GM18499 (cell line): ENCODE data around the gene TACC2.
"Not testable (repeated sequence)": the region's sequence is repeated elsewhere in the genome, so short reads cannot be mapped to it uniquely, and the experiment has no call there.

ENCODE experiments used
- ATAC-seq: cut with Tn5 transposase; IDR thresholded peaks from one replicate; pipeline ENCODE4 v1.9.1; 2021; ENCODE audit warnings: moderate number of reproducible peaks; ENCODE audit not compliant: insufficient read depth, unreplicated experiment

Gene TACC2

DNA sequence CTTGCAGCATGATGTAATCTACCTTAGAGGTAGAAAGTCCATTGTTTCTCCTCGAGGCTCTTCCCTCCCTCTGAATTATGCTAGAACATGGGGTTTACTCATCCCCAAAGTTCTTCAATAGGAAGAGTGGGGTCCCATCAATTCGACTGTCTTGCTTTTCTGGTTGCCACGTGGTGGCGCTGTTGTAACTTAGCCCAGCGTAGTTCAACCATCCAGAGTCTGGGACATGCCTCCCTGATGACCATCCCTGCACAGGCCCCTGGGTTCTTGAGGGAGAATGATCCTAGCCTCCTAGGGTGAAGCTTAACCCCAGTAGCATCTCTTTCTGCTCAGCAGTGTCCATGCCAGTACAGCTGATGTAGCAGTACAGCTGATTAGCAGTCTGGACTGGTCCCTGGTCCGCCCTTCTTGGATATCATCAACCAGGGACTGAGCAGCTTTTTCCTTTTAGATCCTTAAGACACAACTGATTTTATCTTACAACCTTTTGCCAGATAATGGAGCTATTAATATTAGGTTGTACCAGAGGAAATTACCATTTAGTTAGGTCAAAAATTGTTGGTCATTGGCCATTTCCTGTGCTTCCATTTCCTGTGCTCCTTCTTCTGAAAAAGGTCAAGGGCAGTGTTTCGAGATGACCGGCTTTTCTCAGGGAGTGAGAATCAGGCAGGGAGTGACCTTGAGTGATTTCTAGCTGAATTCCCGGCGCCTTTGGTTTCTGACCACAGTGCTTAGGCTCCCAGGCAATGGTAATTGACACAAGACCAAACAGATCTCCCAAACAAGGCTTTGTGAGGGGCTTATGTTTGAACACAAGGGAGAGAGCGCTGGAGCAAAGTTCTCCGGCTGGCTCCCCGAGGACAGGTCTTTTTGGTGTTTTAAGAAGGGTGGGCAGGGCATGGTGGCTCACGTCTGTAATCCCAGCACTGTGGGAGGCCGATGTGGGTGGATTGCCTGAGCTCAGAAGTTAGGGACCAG is 65.4 kb downstream of the TACC2 start:
- ATAC-seq: no peak

DNA sequence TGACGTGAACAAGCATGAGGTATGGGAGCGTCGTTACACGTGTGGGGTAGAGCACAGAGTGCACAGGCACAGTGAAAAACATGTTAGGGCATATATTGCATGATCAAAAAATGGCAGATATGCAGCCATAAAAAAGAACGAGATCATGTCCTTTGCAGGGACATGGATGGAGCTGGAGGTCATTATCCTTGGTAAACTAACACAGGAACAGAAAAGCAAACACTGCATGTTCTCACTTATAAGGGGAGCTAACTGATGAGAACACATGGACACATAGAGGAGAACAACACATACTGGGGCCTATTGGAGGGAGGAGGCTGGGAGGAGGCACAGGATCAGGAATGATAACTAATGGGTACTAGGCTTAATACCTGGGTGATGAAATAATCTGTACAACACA is 66.3 kb downstream of the TACC2 start:
- no peak for ATAC-seq

- no peak for ATAC-seq
These were observed 67.6 kb downstream of the TACC2 start for GRCh38 chr10:122056431-122057094.

DNA sequence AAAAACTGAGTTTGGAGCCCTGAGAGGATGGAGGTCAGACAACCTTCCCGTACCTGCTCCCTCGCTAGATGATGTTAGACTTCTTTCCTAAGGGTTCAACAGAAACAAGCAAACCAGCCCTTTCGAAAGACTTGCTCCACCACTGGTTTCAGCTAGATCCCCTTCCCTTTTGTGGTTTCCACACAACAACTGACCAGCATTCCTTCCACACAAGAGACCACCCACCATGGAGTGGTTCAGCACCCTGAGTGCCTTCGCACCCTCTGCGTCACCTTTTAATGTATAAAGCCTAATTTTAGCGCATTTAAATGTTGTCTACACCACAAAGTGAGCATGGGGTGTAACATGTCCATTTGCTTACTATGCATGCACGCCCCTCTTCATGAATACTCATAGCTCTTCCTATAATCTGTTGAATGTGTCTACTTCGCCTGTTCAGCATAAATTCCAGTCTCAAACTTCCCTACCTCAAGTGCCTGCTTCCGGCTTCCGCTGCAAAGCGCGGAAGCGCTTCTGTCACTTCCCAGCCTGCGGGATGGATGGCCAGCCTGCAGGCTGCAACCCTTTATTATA is 69.0 kb downstream of the TACC2 start:
- no peak for ATAC-seq

- no peak for ATAC-seq
These were observed 71.3 kb downstream of the TACC2 start for GRCh38 chr10:122060250-122060649.

- no peak for ATAC-seq
These were observed 74.1 kb downstream of the TACC2 start for GRCh38 chr10:122062831-122063674.

DNA sequence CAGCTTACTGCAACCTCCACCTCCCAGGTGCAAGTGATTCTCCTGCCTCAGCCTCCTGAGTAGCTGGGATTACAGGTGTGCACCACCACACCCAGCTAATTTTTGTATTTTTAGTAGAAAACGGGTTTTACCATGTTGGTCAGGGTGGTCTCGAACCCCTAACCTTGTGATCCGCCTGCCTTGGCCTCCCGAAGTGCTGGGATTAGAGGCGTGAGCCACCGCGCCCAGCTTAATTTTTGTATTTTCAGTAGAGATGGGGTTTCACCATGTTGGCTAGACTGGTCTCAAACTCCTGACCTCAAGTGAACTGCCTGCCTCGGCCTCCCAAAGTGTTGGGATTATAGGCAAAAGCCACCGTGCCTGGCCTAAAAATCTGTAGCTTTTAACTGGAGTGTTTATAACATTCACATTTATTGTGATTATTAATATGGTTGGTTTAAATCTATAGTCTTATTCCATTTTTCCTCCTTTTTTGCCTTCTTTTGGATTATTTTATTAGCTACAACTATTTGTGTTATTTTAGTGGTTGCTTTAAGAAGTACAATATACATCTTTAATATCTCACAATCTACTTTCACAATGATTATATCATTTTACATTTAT is 77.5 kb downstream of the TACC2 start:
- ATAC-seq: not testable (repeated sequence)

DNA sequence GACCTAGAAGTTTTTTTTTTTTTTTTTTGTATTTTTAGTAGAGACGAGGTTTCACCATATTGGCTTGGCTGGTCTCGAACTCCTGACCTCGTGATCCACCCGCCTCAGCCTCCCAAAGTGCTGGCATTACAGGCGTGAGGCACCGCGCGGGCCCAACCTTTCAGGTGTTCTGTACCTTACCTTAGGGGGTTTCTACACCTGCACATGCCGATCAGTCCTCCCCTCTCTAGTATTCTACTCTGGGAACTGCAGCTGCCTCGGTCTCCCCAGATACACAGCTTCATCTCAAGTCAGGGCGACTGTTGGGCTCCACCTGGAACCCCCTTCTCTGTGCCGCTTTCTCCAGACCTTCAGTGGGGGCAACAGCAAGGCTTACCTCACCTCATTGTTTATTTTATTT is 79.9 kb downstream of the TACC2 start:
- no peak for ATAC-seq

DNA sequence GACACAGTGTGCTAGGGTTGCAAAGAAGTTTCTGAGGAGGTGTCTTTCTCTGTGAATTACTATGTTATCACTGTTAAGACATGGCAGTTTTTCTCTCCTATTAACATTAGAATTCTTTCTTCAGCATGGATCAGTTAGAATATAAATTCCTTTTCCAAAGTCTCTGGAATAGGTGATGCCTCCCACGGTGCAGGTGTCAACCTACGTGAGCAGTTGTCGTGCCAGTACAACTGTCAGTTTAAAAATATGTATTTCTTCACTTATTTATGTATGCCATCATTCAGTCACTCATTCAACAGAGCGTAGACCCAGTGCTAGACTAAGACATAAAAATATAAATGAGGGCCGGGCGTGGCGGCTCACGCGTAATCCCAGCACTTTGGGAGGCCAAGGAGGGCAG is 83.5 kb downstream of the TACC2 start:
- ATAC-seq: no peak

GRCh38 chr10:122073508-122073907 is 84.5 kb downstream of the TACC2 start:
- ATAC-seq: no peak

- no peak for ATAC-seq
These were observed 86.2 kb downstream of the TACC2 start for GRCh38 chr10:122075171-122075570.

GRCh38 chr10:122075876-122076275 is 86.9 kb downstream of the TACC2 start:
- ATAC-seq: not testable (repeated sequence)

- ATAC-seq: no peak
These were observed 88.4 kb downstream of the TACC2 start for GRCh38 chr10:122077311-122077875.

DNA sequence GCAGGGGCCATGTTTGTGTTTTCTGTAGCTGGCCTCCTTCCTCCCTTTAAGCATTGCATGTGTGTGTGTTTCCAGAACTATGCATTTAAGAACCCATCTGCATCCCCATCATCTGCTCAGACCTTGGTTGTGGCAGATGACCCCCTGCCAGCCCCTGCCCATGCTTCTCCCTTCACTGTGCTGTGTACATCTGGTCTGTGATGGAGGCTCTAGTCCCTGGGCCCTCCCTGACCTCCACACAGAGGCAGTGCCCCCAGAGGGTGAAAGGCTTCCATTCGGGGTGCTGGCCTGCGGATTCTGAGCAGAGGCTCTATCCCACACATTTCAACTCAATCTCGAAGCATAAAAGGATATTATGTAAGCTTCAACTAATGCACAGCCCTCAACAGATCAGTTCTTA is 89.4 kb downstream of the TACC2 start:
- ATAC-seq: no peak

GRCh38 chr10:122078965-122079795 is 90.2 kb downstream of the TACC2 start:
- no peak for ATAC-seq

GRCh38 chr10:122082616-122083477 is 93.9 kb downstream of the TACC2 start:
- no peak for ATAC-seq

DNA sequence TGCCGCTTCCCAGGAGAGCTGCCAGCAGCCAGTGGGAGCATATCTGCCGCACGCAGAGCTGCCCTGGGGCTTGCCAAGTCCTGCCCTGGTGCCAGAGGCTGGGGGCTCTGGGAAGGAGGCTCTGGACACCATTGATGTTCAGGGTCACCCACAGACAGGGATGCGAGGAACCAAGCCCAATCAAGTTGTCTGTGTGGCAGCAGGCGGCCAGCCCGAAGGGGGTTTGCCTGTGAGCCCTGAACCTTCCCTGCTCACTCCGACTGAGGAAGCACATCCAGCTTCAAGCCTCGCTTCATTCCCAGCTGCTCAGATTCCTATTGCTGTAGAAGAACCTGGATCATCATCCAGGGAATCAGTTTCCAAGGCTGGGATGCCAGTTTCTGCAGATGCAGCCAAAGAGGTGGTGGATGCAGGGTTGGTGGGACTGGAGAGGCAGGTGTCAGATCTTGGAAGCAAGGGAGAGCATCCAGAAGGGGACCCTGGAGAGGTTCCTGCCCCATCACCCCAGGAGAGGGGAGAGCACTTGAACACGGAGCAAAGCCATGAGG is 94.6 kb downstream of the TACC2 start:
- ATAC-seq: no peak
